ENCODE results near the gene GPRIN3.

Gene GPRIN3

GRCh38 chr4:89253311-89253710 is 54.3 kb downstream of the GPRIN3 start:
- DNase-seq = no peak
- Histone ChIP-seq H3K27me3 (replicated peaks) (no peaks in the 10 kb centered on the region), H3K4me3 (ENCODE audit: low read depth, low read length) (no peak overlapping the region), H3K27ac (no peak overlapping the region), H3K36me3 (replicated peaks) (no peaks in the 10 kb centered on the region)
- in situ Hi-C loops (cut with HindIII; ENCODE audit: low pct_ligation_motif_present, low sequenced_read_pairs) = no loop called here
- TF ChIP-seq CTCF (IDR thresholded peaks at IDR 0.05; ENCODE audit: low read depth, low read length, missing control alignments) = no peak

GRCh38 chr4:89251396-89251795 is 56.2 kb downstream of the GPRIN3 start:
- no peak overlapping the region for H3K27ac ChIP-seq
- no peaks in the 10 kb centered on the region for H3K36me3 ChIP-seq (replicated peaks)
- no peak overlapping the region for H3K4me3 ChIP-seq (ENCODE audit: low read depth, low read length)
- TF ChIP-seq CTCF (IDR thresholded peaks at IDR 0.05; ENCODE audit: low read depth, low read length, missing control alignments) = no peak
- no peak for DNase-seq
- H3K27me3 ChIP-seq (replicated peaks) = no peaks in the 10 kb centered on the region
- in situ Hi-C loops (cut with HindIII; ENCODE audit: low pct_ligation_motif_present, low sequenced_read_pairs) = no loop called here

GRCh38 chr4:89249716-89250361 is 57.8 kb downstream of the GPRIN3 start:
- TF ChIP-seq CTCF (IDR thresholded peaks at IDR 0.05; ENCODE audit: low read depth, low read length, missing control alignments) = no peak
- H3K36me3 ChIP-seq (replicated peaks) = no peaks in the 10 kb centered on the region
- H3K27me3 ChIP-seq (replicated peaks) = no peaks in the 10 kb centered on the region
- H3K27ac ChIP-seq = no peak overlapping the region
- DNase-seq = no peak
- no peak overlapping the region for H3K4me3 ChIP-seq (ENCODE audit: low read depth, low read length)
- in situ Hi-C loops (cut with HindIII; ENCODE audit: low pct_ligation_motif_present, low sequenced_read_pairs) = no loop called here

- in situ Hi-C loops (cut with HindIII; ENCODE audit: low pct_ligation_motif_present, low sequenced_read_pairs) = no loop called here
- DNase-seq = no peak
- TF ChIP-seq CTCF (IDR thresholded peaks at IDR 0.05; ENCODE audit: low read depth, low read length, missing control alignments) = no peak
- no peak overlapping the region for H3K4me3 ChIP-seq (ENCODE audit: low read depth, low read length)
- no peaks in the 10 kb centered on the region for H3K36me3 ChIP-seq (replicated peaks)
- H3K27ac ChIP-seq = no peak overlapping the region
- H3K27me3 ChIP-seq (replicated peaks) = no peaks in the 10 kb centered on the region
Measured at GRCh38 chr4:89249313-89249712, 58.3 kb downstream of the GPRIN3 start.

- Histone ChIP-seq H3K36me3 (replicated peaks) (no peaks in the 10 kb centered on the region), H3K27me3 (replicated peaks) (no peaks in the 10 kb centered on the region), H3K4me3 (ENCODE audit: low read depth, low read length) (no peak overlapping the region), H3K27ac (no peak overlapping the region)
- no peak for TF ChIP-seq CTCF (IDR thresholded peaks at IDR 0.05; ENCODE audit: low read depth, low read length, missing control alignments)
- in situ Hi-C loops (cut with HindIII; ENCODE audit: low pct_ligation_motif_present, low sequenced_read_pairs) = no loop called here
- no peak for DNase-seq
Measured at GRCh38 chr4:89248879-89249281, 58.7 kb downstream of the GPRIN3 start.

GRCh38 chr4:89247951-89248350 is 59.6 kb downstream of the GPRIN3 start:
- Histone ChIP-seq H3K36me3 (replicated peaks) (no peaks in the 10 kb centered on the region), H3K27me3 (replicated peaks) (no peaks in the 10 kb centered on the region), H3K4me3 (ENCODE audit: low read depth, low read length) (no peak overlapping the region), H3K27ac (no peak overlapping the region)
- no peak for TF ChIP-seq CTCF (IDR thresholded peaks at IDR 0.05; ENCODE audit: low read depth, low read length, missing control alignments)
- DNase-seq = no peak
- in situ Hi-C loops (cut with HindIII; ENCODE audit: low pct_ligation_motif_present, low sequenced_read_pairs) = no loop called here

All from brain microvascular endothelial cell (primary cell).